GM12891 (cell line): Measurements from ENCODE around the gene AATF.

Source experiments
- POLR2AphosphoS5 ChIP-seq: IDR thresholded peaks from 2 replicates; pipeline ENCODE4 v1.6.1; 2011; ENCODE audit warnings: low read depth, low read length, control low read depth
- SPI1 ChIP-seq: IDR thresholded peaks from 2 replicates; pipeline ENCODE4 v1.6.1; 2011; ENCODE audit warnings: low read depth, low read length, control low read depth
- TAF1 ChIP-seq: IDR thresholded peaks from 2 replicates; pipeline ENCODE4 v1.6.1; 2011; ENCODE audit warnings: low read depth, low read length, control low read depth

GRCh38 chr17:37082311-37082860 lies 133.6 kb downstream of the AATF start:
- TF ChIP-seq TAF1 (no peak), POLR2AphosphoS5 (no peak), SPI1 (no peak)
